Stimulated activated CD8-positive, alpha-beta memory T cell treated with anti-CD3 and anti-CD28 coated beads, Interleukin-2, amount 100 ng/mL, for 48 hours (primary cell): ENCODE data around the gene USH2A.

Experiments
- DNase-seq, 2 donors: peaks; one replicate each; pipeline ENCODE4 v3.0.0-alpha.2; 2020; ENCODE audit warnings: low read depth in 2 of 2

Gene USH2A

GRCh38 chr1:216140730-216141524 lies 282.3 kb downstream of the USH2A start:
- DNase-seq = no peak

- DNase-seq = no peak
Observed at GRCh38 chr1:216124192-216124781, 299.0 kb downstream of the USH2A start.

- no peak for DNase-seq
Observed at GRCh38 chr1:216123446-216124191, 299.6 kb downstream of the USH2A start.

DNA sequence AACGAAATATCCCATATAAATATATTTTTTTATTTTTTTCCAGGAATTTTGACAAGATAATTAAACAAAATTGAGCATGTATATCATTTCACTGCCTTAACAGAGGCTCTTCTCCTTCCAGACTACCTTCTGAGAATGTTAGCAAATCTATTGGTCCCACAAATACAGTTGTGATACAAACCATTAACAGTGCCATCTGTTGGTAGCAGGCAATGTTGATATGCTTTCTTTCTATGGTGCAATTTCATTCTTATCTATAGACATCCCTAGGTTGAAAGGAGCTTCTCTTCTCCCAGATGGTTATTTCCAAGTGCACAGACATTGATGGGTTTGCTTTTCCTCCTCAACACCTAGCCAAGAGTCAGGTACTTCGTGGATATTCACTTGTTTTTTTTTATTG lies 303.6 kb downstream of the USH2A start:
- DNase-seq = no peak

GRCh38 chr1:216114180-216114579 lies 309.1 kb downstream of the USH2A start:
- no peak for DNase-seq

DNA sequence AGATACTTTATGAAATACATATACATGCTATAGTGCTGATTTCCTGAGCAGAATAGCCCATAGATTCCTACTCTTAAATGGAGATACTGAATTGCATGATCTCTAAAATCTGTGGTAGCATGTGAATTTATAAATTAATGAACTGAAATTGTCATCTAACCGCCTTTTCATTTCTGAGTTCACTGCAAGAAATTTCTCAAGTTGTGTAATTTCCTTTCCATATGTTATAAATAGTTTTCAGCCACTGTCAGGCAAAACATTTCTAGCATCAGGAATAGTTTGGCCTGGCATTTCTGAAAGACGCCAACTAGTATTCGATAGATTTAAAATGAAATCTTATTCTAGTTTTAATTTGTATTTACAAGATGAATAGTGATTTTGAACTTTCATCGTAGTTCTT lies 310.1 kb downstream of the USH2A start:
- DNase-seq = no peak

DNA sequence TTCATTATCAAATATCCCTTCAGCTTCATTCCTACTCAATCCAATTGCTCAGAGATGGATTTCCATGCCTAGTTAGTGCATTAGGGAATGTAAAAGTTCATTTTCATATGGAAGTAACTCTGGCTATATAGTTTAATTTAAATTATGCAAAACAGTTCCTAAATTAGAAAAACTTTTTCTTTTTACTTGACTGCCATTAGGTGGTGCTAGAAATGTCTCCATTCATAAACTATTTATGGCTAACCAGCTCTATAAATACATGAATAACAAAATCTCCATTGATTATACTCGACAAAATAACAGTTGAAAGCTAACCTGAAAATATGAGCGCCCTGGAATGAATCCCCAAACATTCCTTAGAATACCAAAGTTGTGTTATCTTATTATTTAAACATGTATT lies 311.4 kb downstream of the USH2A start:
- no peak for DNase-seq

DNA sequence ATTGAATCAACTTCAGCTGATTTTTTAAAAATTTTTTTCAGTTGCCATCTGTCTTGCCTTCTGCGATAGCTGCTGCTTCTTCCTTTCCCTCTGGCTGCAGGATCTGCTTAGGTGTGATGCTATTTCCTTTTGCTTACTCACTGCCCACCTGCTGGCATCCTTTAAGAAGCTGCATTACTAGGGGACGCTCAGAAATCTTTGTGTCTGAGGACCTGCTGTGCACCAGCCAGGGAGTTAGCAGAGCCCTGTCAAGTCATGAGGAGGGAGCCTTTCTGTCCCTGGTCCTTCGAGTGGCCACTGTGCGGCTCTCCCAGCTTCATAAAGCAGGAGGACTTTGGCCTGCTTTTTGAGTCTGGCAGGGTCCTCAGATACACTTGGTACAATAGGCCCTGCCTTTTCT lies 327.8 kb downstream of the USH2A start:
- no peak for DNase-seq

DNA sequence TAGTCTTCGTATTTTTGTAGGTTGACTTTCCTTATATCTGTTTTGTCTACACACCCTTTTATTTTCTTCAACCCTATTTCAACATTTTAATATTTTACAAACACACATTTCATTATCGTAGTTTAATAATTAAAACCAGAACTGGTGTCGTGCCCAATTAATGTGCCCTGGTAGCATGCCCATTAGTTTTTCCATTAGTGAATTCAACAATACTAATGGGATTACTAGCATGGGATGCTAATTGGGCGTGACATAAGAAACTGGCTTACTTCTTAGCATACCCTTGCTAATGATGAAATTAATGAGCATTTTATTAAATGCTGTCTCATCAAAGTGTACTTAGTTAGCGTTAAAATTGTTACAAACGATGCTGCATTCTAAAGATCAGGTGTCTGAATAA lies 332.7 kb downstream of the USH2A start:
- no peak for DNase-seq

DNA sequence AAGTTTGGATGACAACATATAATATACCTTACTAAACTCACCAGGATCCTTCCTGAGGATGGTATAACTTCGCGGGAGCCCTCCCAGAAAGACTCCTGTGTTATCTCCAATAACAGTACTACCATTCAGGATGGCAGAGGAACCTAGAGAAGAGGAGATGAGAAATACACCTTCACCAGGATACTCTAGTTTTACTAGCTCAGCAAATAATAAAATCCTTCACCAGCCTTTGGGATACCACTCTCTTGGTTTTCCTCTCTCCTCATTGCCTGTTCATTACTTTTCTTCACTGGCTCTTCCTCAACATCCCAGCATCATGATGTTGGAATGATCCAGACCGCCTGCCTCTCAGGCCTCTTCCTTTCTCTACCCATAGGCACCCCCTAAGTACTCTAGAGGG lies 336.6 kb downstream of the USH2A start:
- DNase-seq = no peak

DNA sequence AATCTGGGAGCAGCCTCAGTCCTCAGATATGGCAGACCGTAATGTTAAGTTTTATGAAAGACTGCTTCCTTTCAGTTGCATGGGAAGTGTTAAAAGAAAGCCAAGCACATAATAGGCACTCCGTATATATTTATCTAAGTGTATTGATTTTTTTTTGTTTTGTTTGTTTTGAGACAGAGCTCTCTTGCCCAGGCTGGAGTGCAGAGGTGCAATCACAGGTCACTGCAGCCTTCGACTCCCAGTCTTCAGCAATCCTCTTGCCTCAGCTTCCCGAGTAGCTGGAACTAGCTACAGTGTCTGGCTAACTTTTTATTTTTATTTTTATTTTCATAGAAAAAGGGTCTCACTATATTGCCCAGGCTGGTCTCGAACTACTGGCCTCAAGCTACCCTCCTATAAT lies 341.8 kb downstream of the USH2A start:
- DNase-seq = no peak

DNA sequence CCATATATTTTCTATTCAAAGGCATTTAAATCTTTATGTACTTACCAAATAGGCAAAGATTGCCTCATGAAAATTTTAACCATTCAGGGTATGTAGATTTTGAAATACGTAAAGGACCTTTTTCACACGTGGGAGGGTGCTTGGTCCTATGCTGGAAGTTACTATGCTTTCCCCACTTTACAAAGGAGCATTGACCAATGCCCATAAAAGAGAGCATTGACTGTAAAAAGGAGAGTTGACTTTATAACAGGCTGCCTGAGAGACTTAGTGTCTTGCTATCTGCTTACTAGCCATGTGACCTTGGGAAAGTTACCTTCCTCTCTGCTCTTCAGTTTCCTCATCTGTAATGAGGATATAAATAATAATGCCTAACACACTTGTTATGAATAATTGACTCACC lies 346.5 kb downstream of the USH2A start:
- DNase-seq = no peak

DNA sequence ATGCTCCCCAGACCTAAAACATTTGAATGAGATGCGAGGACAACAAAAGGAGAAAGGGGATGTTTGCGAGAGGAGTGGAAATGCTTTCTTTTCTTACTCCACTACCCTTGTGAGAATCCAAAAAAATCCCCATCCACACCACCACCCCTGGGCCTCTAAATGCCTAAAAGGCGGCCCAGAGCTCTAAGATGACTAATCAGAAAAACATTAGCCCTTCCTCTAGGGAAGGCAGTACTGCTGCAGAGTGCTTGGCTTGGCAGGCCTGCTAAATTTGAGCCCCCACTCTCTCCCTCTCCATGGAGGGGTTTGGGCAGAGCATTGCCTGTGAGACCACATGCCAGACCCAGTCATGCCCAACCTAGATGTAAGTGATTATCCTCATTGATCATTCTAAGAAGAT lies 347.9 kb downstream of the USH2A start:
- DNase-seq = no peak

DNA sequence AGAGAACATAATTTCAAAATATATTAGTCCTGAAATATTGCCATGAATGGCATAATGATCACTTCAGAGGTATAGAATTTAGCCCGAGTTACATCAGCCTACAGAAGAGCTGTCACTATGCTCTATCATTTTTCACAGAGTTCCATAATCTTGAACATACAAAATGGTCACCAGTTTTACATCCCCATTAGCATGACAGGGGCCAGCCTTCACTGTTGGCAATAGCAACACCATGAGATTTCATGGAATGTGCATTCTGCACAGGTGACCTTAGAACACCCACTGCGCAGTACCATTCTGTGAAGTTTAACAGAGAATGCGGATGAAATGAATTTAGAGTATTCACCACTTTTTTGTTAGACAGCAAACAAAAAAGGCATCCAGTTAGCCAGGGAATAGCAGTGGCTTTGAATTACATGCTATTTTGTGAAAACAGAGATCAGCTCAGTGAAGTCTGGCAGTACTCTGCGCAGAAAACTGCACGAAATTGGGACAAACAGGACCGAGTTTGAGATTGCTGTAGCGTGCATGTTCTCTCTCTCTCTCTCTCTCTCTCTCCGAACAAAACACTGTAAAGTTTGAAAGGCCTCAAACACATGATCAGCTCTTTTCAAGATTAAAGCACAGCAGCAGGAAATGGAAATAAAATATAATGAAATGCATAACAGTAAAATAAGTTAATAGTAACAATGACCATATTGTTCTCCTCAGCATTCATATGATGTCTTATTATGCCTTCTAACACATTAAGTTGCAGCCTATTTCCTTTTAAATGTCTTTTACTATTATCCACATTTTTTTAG lies 349.3 kb downstream of the USH2A start:
- DNase-seq = no peak

DNA sequence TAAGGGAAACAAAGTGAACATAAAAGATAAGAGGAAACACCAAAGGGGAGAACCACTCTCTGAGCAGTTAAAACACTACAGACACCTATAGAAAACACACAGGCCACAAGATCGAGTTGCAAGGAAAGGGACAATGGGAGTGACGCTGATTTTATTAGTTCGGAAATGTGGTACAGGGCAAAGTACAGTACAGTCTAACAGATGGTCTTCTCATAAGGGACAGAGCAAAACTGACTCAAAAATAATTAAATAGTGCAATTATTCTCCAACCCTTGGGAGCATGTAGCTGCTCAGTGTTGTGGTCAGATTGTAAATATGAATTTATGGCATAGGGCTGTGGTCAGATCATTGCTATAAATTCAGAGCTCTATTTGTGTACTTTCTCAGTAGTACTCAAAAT lies 352.0 kb downstream of the USH2A start:
- no peak for DNase-seq

- no peak for DNase-seq
Observed at GRCh38 chr1:216064643-216065042, 358.6 kb downstream of the USH2A start.

- no peak for DNase-seq
Observed at GRCh38 chr1:216057947-216058346, 365.3 kb downstream of the USH2A start.

GRCh38 chr1:216057063-216057462 lies 366.2 kb downstream of the USH2A start:
- DNase-seq = no peak

GRCh38 chr1:216055004-216055403 lies 368.2 kb downstream of the USH2A start:
- no peak for DNase-seq

GRCh38 chr1:216054600-216054999 lies 368.6 kb downstream of the USH2A start:
- DNase-seq = no peak

DNA sequence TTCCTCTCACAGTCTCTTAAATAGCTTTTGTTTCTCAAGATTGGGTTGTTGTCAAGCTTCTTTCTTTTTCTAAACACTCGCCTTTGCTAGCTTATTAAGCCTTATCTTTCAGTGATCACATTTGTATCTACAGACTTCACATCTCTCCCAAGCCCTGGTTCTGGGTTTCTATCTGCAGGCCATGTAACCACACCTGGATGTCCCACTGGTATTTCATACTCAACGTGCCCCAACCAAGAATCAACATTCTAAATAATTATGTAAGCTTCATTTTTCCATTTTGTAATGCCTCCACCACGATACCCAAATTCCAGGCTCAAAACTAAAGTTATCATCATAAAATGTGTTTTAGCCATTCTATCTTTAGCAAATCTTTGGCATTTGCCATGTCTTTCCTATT lies 372.2 kb downstream of the USH2A start:
- DNase-seq = no peak

DNA sequence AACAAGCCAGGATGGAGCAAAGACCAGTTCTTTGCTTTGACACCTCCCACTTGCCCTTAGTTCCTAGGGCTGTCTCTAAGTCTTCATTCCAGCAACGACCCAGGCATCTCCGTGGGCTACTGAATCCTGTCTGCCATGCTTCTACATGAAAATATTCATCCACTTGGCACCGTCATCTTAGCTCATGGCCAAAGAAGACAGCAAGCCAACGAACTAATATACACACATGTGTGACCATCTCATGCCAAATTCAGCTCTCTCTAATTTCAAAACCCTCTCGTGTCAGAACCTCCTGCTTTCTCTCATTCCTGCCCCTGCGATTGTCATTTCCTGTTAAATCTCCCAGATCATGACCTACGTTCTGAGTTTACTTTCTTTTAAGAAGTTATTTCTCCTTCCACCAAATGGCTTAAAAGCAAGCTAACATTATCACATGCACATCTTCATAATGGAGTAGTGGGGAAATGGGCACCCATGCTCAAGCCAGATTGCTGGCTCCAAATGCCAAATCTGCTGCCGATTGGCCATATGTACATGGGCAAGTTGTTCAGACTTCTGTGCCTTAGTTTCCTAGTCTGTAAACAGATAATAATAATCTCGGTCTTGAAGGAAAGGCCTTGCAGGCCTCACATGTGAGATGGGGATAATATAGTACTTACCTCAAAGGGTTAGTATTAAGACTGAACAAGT lies 373.4 kb downstream of the USH2A start:
- DNase-seq = no peak
